Small intestine (tissue), 7 donors: ENCODE measurements around the gene CDCA7L. TPM values are rescaled to one million over a fixed set of nuclear protein-coding genes. Genes with fewer than 3 reads are reported as not detected.

Experiments used
- DNase-seq, 2 donors: peaks; one replicate each; pipeline versions ENCODE4 v3.0.0 to v3.0.0-alpha.2; 2013
- FAIRE-seq: peaks from 2 replicates; lab custom pipeline; 2012; peaks lifted over from hg19 to GRCh38; lab: Jason Lieb, UNC
- H3K27ac ChIP-seq, 3 donors: one replicate each; pipeline ENCODE4 v1.5.1; 2013; ENCODE audit warnings: low read length in 2 of 3, mild to moderate bottlenecking in 2 of 3, control low read depth in 1 of 3, inconsistent platforms in 1 of 3, low read depth in 1 of 3, moderate library complexity in 1 of 3
- H3K27me3 ChIP-seq, 3 donors: one replicate each; pipeline ENCODE4 v1.6.1; 2013; ENCODE audit warnings: low read length in 3 of 3, inconsistent platforms in 1 of 3; ENCODE audit not compliant: control insufficient read depth in 3 of 3, insufficient read depth in 3 of 3
- H3K36me3 ChIP-seq, 3 donors: one replicate each; pipeline ENCODE4 v1.6.1; 2013; ENCODE audit warnings: low read length in 3 of 3, inconsistent platforms in 1 of 3, low read depth in 1 of 3, mild to moderate bottlenecking in 1 of 3, moderate library complexity in 1 of 3; ENCODE audit not compliant: control insufficient read depth in 3 of 3, insufficient read depth in 2 of 3
- H3K4me1 ChIP-seq, 3 donors: one replicate each; pipeline ENCODE4 v1.6.1; 2013; ENCODE audit warnings: low read length in 2 of 3, inconsistent platforms in 1 of 3, low read depth in 1 of 3, mild to moderate bottlenecking in 1 of 3, moderate library complexity in 1 of 3; ENCODE audit not compliant: control insufficient read depth in 3 of 3, insufficient read depth in 2 of 3
- H3K4me3 ChIP-seq, 3 donors: one replicate each; pipeline ENCODE4 v1.5.1; 2013; ENCODE audit warnings: low read length in 3 of 3, control low read depth in 1 of 3, inconsistent platforms in 1 of 3, low read depth in 1 of 3, mild to moderate bottlenecking in 1 of 3, moderate library complexity in 1 of 3
- H3K9me3 ChIP-seq, 2 donors: one replicate each; pipeline ENCODE4 v1.6.1; 2013; ENCODE audit warnings: low read depth in 1 of 2, low read length in 1 of 2; ENCODE audit not compliant: control insufficient read depth in 2 of 2, insufficient read depth in 1 of 2
- WGBS, 3 donors: extraction: QIAGEN DNeasy Blood & Tissue Kit; methylation state at CpG; one replicate each; pipeline ENCODE4 v1.1.7; 2013; 5-methylcytosine and 5-hydroxymethylcytosine counted together
- polyA plus RNA-seq, 4 donors: library from polyadenylated mRNA; stranded (reverse) in 3 of 4; unstranded in 1 of 4; fragments of 200-250 nt in 3 of 4; fragments of 120-200 nt in 1 of 4; gene quantifications; one replicate each; pipeline versions ENCODE4 v1.2.1 to v1.2.3, GENCODE V29; 2013
- donor health status: healthy with polysubstance abuse.
- donor health status: control.
- donor health status: control.
- donor health status: Bipolar disorder and iron deficiency.
- donor health status: healthy.

Gene CDCA7L
- polyA plus RNA-seq, 4 donors = 2.7 to 20.6 (median 8.4) TPM

DNA sequence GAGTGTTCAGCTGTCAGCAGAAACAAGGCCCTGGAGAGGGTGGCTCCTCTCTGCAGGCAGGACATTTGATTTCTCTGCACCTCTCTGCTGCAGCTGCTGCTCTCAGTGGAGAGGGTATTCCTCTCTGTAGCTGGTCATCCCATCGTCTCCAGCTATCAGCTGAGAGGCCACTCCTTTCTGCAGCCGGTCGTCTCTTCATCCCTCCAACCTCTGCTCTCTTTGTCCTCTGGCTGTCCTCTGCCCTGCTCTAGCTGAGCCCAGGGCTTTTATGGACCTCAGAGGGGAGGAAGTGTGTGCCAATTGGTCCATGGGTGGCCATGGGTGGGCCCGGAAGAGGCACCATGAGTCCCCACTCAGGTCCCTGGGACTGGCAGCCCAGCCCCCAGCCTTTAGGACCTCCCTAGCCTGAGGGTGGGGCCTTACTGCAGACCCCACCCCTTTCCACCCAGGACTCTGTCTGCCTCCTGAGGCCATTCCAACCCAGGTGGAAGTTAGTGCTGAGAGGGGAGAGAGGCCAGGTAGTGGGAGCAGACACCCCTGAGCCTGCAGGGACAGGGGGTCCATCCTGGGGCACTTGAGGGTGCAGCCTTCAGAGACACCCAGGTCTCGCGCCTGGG lies 26.2 kb upstream of the CDCA7L start:
- Histone ChIP-seq H3K27me3 (no peaks in the 10 kb centered on the region), H3K4me3 (no peak overlapping the region), H3K4me1 (no peaks in the 10 kb centered on the region), H3K27ac (no peak overlapping the region), H3K36me3 (no peaks in the 10 kb centered on the region), H3K9me3 (no peaks in the 10 kb centered on the region)
- 81 to 91% (median 89%) methylated on average over 4 to 6 of the region's 6 CpGs for whole genome bisulfite sequencing, 3 donors
- no peak for DNase-seq
- FAIRE-seq = no peak

DNA sequence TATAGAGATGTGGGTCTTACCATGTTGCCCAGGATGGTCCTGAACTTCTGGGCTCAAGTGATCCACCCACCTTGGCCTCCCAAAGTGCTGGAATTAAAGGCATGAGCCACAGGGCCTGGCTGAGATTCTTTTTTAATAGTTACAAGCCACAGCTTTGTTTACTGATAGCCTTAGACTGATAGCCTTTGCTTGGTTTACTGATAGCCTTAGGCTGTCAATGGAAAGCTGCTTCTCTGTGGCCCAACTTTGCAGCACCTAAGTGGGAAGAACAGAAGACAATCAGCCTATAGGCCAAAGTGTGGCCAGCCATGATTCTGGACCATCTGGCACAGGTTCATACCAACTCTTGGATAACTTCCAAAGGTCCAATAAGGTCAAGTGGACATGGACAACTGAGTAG lies 24.1 kb upstream of the CDCA7L start:
- Histone ChIP-seq H3K4me3 (no peak overlapping the region), H3K27me3 (no peaks in the 10 kb centered on the region), H3K36me3 (no peaks in the 10 kb centered on the region), H3K9me3 (no peaks in the 10 kb centered on the region), H3K27ac (no peak overlapping the region), H3K4me1 (no peaks in the 10 kb centered on the region)
- no peak for DNase-seq
- no peak for FAIRE-seq

DNA sequence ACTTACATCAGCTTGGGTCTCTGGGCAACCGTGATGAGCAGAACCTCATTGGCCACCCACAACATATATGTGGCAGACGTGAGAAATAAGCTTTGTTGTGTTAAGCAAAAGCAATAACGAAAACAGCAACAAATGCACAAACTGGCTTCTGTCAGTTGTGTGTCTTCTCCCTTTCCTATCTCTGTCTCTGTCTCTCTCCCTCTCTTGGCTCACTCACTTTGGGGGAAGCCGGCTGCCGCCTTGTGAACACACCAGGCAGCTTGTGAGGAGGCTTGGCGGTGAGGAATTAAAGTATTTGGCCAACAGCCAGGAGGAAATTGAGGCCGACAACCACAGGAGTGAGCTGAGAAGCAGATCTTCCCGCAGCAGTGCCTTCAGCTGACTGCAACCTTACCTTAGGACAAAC lies 21.9 kb upstream of the CDCA7L start:
- H3K36me3 ChIP-seq = no peaks in the 10 kb centered on the region
- H3K9me3 ChIP-seq = no peaks in the 10 kb centered on the region
- no peaks in the 10 kb centered on the region for H3K4me1 ChIP-seq
- FAIRE-seq (no peak), DNase-seq (peak in 1 of 2 donors; percentile 27)
- no peak overlapping the region for H3K27ac ChIP-seq
- no peak overlapping the region for H3K4me3 ChIP-seq
- 27 to 43% (median 29%) methylated on average over 8 of the region's 8 CpGs for whole genome bisulfite sequencing, 3 donors
- H3K27me3 ChIP-seq = peaks cover 0 to 6% (median 0%) of the 10 kb centered on the region in 3 donors

DNA sequence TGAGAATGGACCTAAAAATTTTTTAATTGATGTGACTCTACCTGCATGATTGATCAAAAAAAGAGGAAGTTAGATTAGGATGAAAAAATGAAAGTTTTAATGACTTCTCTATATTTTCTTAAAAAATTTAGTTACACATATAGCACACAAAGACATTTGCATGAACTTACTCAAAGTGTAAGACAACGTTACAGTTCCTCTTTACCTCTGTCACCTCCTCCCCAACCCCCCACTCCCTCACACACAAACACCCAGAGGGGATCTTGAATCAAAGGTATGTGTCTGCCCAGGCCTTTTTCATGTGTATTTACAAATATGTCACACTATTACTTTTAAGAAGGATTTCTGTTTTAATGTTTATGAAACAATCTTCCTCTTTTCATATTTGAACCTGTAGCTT lies 20.6 kb upstream of the CDCA7L start:
- no peak for DNase-seq
- Histone ChIP-seq H3K27me3 (peaks cover 0 to 6% (median 0%) of the 10 kb centered on the region in 3 donors), H3K36me3 (no peaks in the 10 kb centered on the region), H3K4me1 (no peaks in the 10 kb centered on the region), H3K9me3 (no peaks in the 10 kb centered on the region), H3K27ac (no peak overlapping the region), H3K4me3 (no peak overlapping the region)
- no peak for FAIRE-seq
- 57 to 65% (median 59%) methylated on average over 1 of the region's 1 CpG for WGBS, 3 donors

DNA sequence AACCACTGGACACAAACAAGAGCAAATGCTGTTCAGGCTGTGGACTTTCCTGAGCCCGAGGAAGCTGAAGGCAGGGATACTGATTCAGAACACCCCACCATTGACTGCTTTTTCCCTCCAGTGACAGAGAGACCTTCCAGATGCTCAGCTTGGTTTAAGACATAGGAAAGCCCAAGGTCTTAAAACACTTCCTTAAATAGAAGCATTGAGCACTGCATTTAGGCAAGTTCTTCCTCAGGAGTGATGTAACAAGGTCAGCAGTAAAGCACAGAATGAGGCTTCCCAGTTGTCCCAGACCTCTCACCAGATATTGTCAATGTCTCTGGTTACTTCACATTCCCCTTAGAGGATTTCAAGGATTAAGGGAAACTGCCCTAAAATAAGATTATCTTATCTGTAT lies 19.6 kb upstream of the CDCA7L start:
- FAIRE-seq (no peak), DNase-seq (no peak)
- WGBS, 3 donors = 65 to 89% (median 66%) methylated on average over 1 of the region's 1 CpG

DNA sequence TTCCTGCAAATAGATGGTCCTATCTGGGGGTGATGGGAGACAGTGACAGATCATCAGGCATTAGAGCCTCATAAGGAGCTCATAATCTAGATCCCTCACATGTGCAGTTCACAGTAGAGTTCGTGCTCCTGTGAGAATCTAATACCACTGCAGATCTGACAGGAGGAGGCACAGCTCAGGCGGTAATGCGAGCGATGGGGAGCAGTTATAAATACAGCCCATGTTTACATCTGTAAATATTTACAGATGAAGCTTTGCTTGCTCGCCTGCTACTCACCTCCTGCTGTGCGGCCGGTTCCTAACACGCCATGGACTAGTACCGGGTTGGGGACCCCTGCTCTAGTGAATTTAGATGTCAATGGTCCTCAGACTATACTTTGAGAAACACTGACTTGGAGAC lies 17.0 kb upstream of the CDCA7L start:
- Histone ChIP-seq H3K4me1 (no peaks in the 10 kb centered on the region), H3K4me3 (no peak overlapping the region), H3K27ac (no peak overlapping the region), H3K9me3 (no peaks in the 10 kb centered on the region), H3K36me3 (no peaks in the 10 kb centered on the region), H3K27me3 (peaks cover 0 to 6% (median 0%) of the 10 kb centered on the region in 3 donors)
- WGBS, 3 donors = 67 to 76% (median 70%) methylated on average over 9 of the region's 9 CpGs
- DNase-seq = no peak
- FAIRE-seq = no peak

More for the DNA sequence above, 19.6 kb upstream of the CDCA7L start:
- Histone ChIP-seq H3K4me3 (no peak overlapping the region), H3K27me3 (peaks cover 0 to 6% (median 0%) of the 10 kb centered on the region in 3 donors), H3K36me3 (no peaks in the 10 kb centered on the region), H3K9me3 (no peaks in the 10 kb centered on the region), H3K27ac (no peak overlapping the region), H3K4me1 (no peaks in the 10 kb centered on the region)

DNA sequence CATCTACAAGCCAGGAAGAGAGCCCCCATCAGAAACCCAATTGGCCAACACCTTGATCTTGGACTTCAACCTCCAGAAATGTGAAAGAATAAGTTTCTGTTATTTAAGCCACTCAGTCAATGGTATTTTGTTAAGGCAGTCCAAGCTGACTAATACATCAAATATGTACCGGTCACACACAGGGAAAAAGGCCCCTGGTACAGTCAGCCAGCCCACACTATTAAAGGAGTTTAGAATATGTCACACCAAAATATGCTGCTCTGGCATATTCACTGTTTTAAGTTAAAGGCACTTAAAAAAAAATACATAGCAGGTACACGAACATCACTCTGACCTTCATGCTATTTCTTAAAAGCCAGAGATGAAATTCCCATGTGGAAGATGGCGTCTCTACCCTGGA lies 15.2 kb upstream of the CDCA7L start:
- WGBS, 3 donors = 86 to 92% (median 86%) methylated on average over 3 of the region's 3 CpGs
- Histone ChIP-seq H3K4me1 (no peaks in the 10 kb centered on the region), H3K4me3 (no peak overlapping the region), H3K27me3 (peaks cover 0 to 6% (median 0%) of the 10 kb centered on the region in 3 donors), H3K9me3 (no peaks in the 10 kb centered on the region), H3K27ac (no peak overlapping the region), H3K36me3 (no peaks in the 10 kb centered on the region)
- FAIRE-seq (no peak), DNase-seq (no peak)

DNA sequence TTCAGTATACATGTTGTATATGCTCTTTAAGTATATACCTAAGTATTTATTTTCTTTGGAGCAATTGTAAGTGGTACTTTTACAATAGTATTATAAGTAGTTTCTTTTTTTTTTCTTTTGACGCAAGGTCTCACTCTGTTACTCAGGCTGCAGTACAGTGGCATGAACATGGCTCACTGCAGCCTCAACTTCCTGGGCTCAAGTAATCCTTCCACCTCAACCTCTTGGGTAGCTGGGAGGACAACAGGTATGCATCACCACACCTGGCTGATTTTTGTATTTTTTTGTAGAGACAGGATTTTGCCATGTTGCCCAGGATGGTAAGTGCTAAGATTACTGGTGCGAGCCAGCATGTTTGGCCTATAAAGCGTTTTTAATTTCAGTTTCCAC lies 13.7 kb upstream of the CDCA7L start:
- WGBS, 3 donors = 92 to 98% (median 94%) methylated on average over 3 of the region's 3 CpGs
- H3K27me3 ChIP-seq = peaks cover 0 to 6% (median 0%) of the 10 kb centered on the region in 3 donors
- no peak for FAIRE-seq

DNA sequence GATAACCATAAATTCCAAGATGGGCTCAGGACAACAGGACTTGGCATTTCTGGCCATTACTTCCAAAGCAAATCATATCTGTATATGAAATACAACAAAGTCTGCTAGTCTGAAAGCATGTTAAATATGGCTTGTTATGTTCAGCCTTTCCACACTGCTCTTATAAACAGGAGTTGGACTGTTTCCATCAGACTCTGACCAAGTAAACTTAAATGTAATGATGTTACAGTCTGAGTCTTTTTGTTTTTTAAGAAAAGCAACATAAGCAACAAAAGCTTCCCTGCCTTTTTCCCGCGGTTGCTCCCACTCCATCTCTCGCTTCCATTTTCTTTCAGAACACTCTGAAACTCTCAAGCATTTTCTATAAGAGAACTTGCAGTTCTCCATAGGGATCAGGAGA lies 8.1 kb upstream of the CDCA7L start:
- WGBS, 3 donors = 74 to 92% (median 90%) methylated on average over 3 of the region's 3 CpGs
- no peak overlapping the region for H3K4me3 ChIP-seq
- DNase-seq (no peak), FAIRE-seq (no peak)
- no peaks in the 10 kb centered on the region for H3K9me3 ChIP-seq
- H3K27ac ChIP-seq = no peak overlapping the region
- H3K36me3 ChIP-seq = no peaks in the 10 kb centered on the region
- H3K27me3 ChIP-seq = peaks cover 0 to 5% (median 0%) of the 10 kb centered on the region in 3 donors
- H3K4me1 ChIP-seq = no peaks in the 10 kb centered on the region

More for the DNA sequence above, 13.7 kb upstream of the CDCA7L start:
- no peak for DNase-seq
- H3K4me3 ChIP-seq = no peak overlapping the region
- no peaks in the 10 kb centered on the region for H3K9me3 ChIP-seq
- no peaks in the 10 kb centered on the region for H3K36me3 ChIP-seq
- H3K27ac ChIP-seq = no peak overlapping the region
- H3K4me1 ChIP-seq = no peaks in the 10 kb centered on the region
